Activated CD4-positive, alpha-beta T cell treated with anti-CD3 and anti-CD28 coated beads for 24 hours (primary cell): Measurements from ENCODE around the gene TRAK2.
A peak's percentile ranks its signal among the peaks of the same experiment; 100 is the strongest.
"Not testable (repeated sequence)": the region's sequence is repeated elsewhere in the genome, so short reads cannot be mapped to it uniquely, and the experiment has no call there.

Experiments used
- DNase-seq, 2 donors: peaks; one replicate each; pipeline ENCODE4 v3.0.0-alpha.2; 2020; ENCODE audit warnings: low read depth in 2 of 2

Gene TRAK2

GRCh38 chr2:201448701-201449100 is 2.6 kb downstream of the TRAK2 start:
- peak in 1 of 2 donors; percentile 1 for DNase-seq

DNA sequence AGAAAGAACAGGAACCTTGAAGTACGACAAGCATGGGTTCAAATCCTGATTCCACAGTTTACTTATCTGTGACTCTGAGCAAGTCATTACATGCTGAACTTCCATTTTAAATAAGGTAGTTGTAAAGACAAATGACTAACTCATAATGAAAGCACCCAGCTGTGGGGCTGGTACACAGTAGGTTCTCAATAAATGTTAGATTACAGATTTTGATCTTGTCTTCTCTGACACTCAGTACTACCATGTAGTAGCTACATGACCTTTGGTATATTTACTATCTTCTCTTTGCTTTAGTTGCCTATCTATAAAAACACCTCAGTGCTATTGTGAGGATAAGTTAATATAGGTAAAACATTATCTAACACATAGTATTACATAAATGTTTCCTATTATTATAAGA is 3.2 kb downstream of the TRAK2 start:
- no peak for DNase-seq

GRCh38 chr2:201447086-201447485 is 4.2 kb downstream of the TRAK2 start:
- DNase-seq, result no peak

- no peak for DNase-seq
Observed at GRCh38 chr2:201444746-201445465, 6.4 kb downstream of the TRAK2 start.

DNA sequence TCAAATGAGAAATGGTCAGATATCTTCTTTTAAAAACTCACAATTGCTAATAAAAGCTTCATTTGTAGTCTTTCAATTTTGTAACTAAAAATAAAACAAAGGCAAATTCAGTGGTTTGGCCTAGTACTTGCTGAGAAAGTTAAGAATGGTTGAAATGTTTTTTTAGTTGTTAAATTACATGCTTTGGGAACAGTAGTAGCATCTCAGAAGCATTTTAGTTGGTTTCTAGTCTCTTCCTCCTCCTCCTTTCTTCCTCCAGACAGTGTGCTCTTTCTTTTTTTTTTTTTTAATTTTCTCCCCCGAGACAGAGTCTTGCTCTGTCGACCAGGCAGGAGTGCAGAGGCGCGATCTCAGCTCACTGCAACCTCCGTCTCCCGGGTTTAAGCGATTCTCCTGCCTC is 9.8 kb downstream of the TRAK2 start:
- no peak for DNase-seq

GRCh38 chr2:201440182-201440581 is 11.1 kb downstream of the TRAK2 start:
- DNase-seq, result no peak

DNA sequence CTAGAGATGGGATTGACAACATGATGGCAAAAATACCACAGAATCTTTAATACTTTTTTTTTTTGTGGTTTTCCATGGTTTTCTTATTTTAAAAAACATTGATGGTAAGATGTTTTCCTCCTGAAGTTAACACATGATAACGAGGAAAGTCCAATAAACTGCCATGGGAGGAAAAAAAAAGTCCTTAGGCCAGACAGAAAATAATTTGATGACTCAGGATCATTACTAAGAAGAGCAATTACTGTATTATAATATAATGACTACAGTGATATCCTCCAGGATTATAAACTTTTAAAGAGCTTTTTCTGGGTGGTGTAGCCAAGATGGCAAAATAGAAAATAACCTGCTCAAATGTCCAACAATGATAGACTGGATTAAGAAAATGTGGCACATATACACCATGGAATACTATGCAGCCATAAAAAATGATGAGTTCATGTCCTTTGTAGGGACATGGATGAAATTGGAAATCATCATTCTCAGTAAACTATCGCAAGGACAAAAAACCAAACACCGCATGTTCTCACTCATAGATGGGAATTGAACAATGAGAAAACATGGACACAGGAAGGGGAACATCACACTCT is 11.8 kb downstream of the TRAK2 start:
- DNase-seq, result not testable (repeated sequence)

GRCh38 chr2:201436141-201436540 is 15.1 kb downstream of the TRAK2 start:
- no peak for DNase-seq

DNA sequence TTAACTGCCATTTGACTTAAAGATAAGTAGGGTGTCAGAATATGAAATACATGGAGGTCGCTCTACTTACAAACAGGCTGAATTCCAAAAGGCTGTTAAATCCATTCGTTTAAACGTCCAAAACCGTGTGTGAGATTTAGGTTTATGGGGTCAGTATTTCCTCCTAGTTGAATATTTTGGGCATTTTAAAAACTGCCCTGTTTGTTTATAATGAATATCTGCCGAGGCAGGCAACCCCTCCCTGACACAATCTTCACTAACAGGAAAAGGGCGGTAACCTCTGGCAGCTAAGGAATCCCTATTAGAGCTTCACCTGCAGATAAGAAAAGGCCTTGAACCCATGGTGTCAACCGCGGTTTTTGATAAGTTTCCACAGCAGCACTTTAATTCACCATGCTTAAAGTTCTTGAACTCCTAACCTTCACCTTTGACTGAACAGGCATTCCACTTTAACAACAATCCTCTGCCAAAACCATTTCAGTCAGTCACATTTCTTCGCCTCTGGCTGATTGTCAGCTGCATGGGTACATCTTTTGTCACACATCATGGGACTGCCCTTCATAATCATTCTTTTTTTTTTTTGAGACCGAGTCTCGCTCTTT is 17.8 kb downstream of the TRAK2 start:
- no peak for DNase-seq

DNA sequence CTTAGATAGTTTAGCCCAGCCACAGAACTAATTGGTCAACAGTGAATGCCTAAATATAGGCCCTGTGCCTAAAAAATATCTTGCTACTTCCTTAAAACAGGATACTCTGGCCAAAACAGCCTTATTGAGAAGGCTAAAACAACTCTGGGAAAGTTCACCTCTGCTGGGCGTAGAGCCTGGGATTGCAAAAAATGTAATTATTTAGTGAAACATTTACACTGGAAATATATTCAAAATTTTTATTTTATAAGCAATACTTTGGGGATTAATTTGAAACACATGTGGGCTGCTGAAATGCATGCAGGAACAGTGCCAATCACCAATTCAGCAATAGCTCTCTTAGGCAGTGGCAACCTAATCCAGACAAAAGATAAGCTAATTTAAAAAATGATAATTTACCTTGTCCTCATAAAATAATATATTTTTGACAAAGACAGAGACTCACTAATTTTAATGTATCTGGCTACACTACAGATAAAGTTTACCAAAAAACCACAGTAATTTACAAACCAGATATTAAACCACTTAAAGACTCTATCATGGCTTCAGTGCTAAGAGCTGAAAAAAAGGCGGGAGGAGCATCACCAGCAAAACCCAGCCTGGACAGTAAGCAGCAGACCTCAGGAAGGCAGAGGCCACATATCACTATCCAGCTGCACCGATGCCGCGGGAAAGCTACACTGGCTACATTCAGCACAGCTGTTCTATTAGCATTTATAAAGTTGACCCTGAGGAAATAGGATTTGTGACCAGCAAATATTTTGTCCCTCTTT is 18.5 kb downstream of the TRAK2 start:
- DNase-seq, result no peak

- no peak for DNase-seq
Observed at GRCh38 chr2:201432038-201432620, 19.1 kb downstream of the TRAK2 start.

- no peak for DNase-seq
Observed at GRCh38 chr2:201430839-201431238, 20.4 kb downstream of the TRAK2 start.

DNA sequence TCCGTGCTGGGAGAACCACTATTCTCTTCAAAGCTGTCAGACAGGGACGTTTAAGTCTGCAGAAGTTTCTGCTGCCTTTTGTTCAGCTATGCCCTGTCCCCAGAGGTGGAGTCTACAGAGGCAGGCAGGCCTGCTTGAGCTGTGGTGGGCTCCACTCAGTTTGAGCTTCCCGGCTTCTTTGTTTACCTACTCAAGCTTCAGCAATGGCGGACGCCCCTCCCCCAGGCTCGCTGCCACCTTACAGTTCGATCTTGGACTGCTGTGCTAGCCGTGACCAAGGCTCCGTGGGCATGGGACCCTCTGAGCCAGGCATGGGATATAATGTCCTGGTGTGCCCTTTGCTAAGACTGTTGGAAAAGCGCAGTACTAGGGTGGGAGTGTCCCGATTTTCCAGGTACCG is 20.9 kb downstream of the TRAK2 start:
- DNase-seq, result not testable (repeated sequence)

DNA sequence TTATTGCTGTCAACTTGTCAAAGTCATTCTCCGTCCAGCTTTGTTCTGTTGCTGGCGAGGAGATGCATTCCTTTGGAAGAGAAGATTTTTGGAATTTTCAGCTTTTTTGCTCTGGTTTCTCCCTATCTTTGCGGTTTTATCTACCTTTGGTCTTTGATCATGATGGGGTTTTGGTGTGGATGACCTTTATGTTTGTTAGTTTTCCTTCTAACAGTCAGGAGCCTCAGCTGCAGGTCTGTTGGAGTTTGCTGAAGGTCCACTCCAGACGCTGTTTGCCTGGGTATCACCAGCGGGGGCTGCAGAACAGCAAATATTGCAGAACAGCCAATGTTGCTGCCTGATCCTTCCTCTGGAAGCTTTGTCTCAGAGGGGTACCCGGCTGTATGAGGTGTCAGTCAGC is 21.4 kb downstream of the TRAK2 start:
- not testable (repeated sequence) for DNase-seq

GRCh38 chr2:201428366-201428765 is 22.9 kb downstream of the TRAK2 start:
- not testable (repeated sequence) for DNase-seq

DNA sequence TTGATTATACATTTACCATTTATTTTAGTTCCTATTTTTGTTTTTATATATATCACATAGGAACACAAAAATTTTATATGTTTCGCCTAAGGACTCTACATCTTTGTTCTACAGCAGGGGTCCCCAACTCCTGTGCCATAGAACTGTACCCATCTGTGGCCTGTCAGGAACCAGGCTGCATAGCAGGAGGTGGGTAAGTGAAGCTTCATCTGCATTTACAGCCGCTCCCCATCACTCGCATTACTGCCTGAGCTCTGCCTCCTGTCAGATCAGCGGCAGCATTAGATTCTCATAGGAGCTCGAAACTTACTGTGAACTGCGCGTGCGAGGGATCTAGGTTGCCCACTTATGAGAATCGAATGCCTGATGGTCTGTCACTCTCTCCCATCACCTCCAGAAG is 25.3 kb downstream of the TRAK2 start:
- DNase-seq, result no peak

GRCh38 chr2:201420442-201421113 is 30.7 kb downstream of the TRAK2 start:
- no peak for DNase-seq

DNA sequence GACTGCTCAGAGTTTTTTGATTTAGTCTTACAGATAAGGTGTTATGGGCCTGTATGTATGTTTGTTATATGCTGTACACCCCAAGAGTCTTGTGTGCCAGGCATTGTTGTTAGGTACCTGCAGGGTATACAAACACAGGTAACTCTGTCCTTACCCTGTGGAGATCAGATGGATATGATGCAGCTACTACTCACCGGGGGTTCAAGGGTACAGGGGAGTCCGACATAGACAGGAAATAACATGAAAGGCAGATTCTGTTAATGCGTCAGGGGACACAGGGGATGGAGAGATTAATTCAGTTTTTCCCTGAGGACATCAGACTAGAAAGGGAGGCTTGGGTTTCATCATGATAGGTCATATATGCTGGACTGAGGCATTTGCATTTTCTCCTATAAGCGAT is 31.3 kb downstream of the TRAK2 start:
- no peak for DNase-seq

DNA sequence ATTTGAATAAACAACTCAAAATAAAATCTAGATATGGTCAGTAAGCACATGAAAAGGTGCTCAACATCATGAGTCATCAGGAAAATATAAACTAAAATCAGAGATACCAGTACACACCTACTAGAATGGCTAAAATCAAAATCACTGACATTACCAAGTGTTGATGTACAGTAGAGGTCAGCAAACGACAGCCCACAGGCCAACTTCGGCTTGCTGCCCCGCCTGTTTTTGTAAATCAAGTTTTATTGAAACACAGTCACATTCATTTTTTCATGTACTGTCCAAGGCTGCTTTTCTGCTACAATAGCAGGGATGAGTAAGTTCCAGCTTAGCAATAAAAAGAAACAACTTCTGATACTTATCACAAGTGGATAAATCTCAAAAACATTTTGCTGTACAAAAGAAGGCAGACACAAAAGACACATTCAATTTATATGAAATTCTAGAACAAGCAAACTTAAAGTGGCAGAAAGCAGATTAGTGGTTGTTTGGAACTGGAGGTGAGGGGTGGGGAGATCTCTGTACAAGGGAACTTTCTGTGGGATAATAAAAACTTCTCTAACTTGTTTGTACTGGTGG is 32.1 kb downstream of the TRAK2 start:
- no peak for DNase-seq

- DNase-seq, result no peak
Observed at GRCh38 chr2:201415149-201415548, 36.1 kb downstream of the TRAK2 start.
